Right ventricle myocardium superior (tissue), 1 donor: ENCODE measurements around the gene ZNF138. TPM values are rescaled to one million over a fixed set of nuclear protein-coding genes. Genes with fewer than 3 reads are reported as not detected.

Source experiments
- ATAC-seq: fragments of 200-7000 bp; cut with Tn5 transposase; one replicate; pipeline ENCODE4 v1.9.1; 2020; ENCODE audit warnings: mild to moderate bottlenecking; ENCODE audit not compliant: poor library complexity
- DNase-seq: peaks from one replicate; pipeline ENCODE4 v3.0.0-alpha.2; 2020
- intact Hi-C: fragments of 100-400 bp; cut with DNase I; formaldehyde crosslinking; loops from one replicate; pipeline ENCODE4 v1.11.2; 2022
- total RNA-seq: library from RNA; stranded (reverse); fragmentation: NEBNext Ultra II Directional; extraction: Animal tissue kit (Norgen Biotek cat#: 25700); gene quantifications from one replicate; pipeline ENCODE4 v1.2.1, GENCODE V29; 2021
- donor health status: DM: no; HTN: yes; CAD: no; lungs with severe emphysema.

Gene ZNF138
- total RNA-seq, 1 donor from 2014 or later: 4.8 TPM

GRCh38 chr7:64872351-64873154 lies 78.3 kb downstream of the ZNF138 start:
- no peak for ATAC-seq
- intact Hi-C loops: no loop called here
- DNase-seq: no peak

GRCh38 chr7:64873155-64873500 lies 78.9 kb downstream of the ZNF138 start:
- no peak for ATAC-seq
- intact Hi-C loops: no loop called here
- no peak for DNase-seq

GRCh38 chr7:64873517-64873916 lies 79.3 kb downstream of the ZNF138 start:
- DNase-seq: no peak
- intact Hi-C loops: no loop called here
- ATAC-seq: no peak

- ATAC-seq: no peak
- no peak for DNase-seq
- intact Hi-C loops: no loop called here
Measured at GRCh38 chr7:64874114-64874513, 79.9 kb downstream of the ZNF138 start.

- intact Hi-C loops: no loop called here
- ATAC-seq: no peak
- no peak for DNase-seq
Measured at GRCh38 chr7:64874562-64875250, 80.5 kb downstream of the ZNF138 start.

GRCh38 chr7:64875258-64875657 lies 81.0 kb downstream of the ZNF138 start:
- DNase-seq (no peak), ATAC-seq (no peak)
- intact Hi-C loops: no loop called here

- intact Hi-C loops: no loop called here
- DNase-seq (no peak), ATAC-seq (no peak)
Measured at GRCh38 chr7:64875658-64876406, 81.6 kb downstream of the ZNF138 start.

GRCh38 chr7:64876792-64877713 lies 82.8 kb downstream of the ZNF138 start:
- intact Hi-C loops: no loop called here
- ATAC-seq (peak; percentile 88), DNase-seq (peak; percentile 76)

GRCh38 chr7:64877714-64878610 lies 83.7 kb downstream of the ZNF138 start:
- intact Hi-C loops: no loop called here
- DNase-seq: no peak
- no peak for ATAC-seq

GRCh38 chr7:64878684-64879083 lies 84.5 kb downstream of the ZNF138 start:
- DNase-seq (no peak), ATAC-seq (no peak)
- intact Hi-C loops: no loop called here

GRCh38 chr7:64879086-64879730 lies 85.0 kb downstream of the ZNF138 start:
- ATAC-seq (no peak), DNase-seq (no peak)
- intact Hi-C loops: no loop called here

- intact Hi-C loops: no loop called here
- ATAC-seq (no peak), DNase-seq (no peak)
Measured at GRCh38 chr7:64879800-64880199, 85.6 kb downstream of the ZNF138 start.

GRCh38 chr7:64880322-64881297 lies 86.4 kb downstream of the ZNF138 start:
- intact Hi-C loops: no loop called here
- no peak for ATAC-seq
- no peak for DNase-seq

GRCh38 chr7:64881461-64882287 lies 87.4 kb downstream of the ZNF138 start:
- DNase-seq (no peak), ATAC-seq (no peak)
- intact Hi-C loops: no loop called here

- ATAC-seq (peak; percentile 96), DNase-seq (peak; percentile 87)
- intact Hi-C loops: no loop called here
Measured at GRCh38 chr7:64882341-64883112, 88.3 kb downstream of the ZNF138 start.
